Measurements from ENCODE around the gene PRM2. TPM values are rescaled to one million over a fixed set of nuclear protein-coding genes. Genes with fewer than 3 reads are reported as not detected.

The PRM2 gene
- total and polyA plus RNA-seq, 2 experiments from 2014 or later, result not detected

DNA sequence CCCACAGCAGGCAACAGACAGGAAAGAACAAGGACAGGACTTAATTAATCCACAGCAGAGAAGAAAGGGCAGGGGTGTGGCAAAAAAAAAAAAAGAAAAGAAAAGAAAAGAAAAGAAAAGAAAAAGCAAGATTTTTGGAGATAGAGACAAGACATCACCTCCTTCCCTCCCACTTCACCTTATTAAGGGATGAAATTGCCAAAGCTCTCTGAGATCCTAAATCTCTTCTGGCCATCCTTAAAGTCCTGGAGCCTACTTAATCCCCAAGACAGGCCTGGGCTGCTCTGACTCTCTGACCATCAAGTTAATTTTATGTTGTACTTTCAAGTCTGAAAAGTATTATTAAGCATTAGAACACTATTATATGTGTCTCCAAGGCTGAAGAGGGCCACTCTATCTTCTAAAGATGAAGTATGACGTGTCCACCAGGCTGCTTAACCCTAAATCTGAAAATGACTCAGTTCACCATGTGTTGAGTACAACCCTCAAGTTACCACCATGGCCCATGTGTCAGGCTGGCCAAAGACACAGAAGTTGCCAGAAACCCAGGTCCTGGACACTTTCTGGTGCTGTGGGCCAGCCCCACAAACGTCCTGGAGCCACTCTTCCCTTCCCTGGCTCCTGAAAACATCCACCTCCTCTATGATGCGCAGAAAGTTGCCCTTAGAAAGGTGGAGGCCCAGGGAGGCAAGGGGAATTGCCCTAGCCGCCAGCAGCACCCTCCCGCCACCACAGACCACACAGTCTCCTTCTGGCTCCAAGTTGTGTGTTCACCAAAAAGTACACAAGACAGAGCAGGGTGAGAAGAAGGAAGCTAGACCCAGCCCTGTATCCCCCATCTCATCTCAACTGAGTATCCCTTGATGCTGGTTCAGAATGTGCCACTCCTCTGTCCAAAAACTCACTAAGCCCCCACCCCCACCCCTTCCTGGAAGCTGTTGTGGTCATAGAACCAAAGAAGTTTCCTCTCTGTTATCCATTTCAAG lies 23.0 kb downstream of the PRM2 start:
- peaks cover 32% of the 10 kb centered on the region for H3K4me1 ChIP-seq (ENCODE audit: insufficient read depth)
- no peak for DNase-seq (ENCODE audit: low spot score)
- peak overlapping the region; percentile 89 for H3K4me3 ChIP-seq
- H3K36me3 Mint-ChIP-seq (ENCODE audit: low read depth), result peaks cover 27% of the 10 kb centered on the region
- peaks cover 26% of the 10 kb centered on the region for H3K27me3 Mint-ChIP-seq (ENCODE audit: insufficient read depth, low read depth, poor library complexity)
- H3K4me2 ChIP-seq, result peak overlapping the region; percentile 96
- no peak for TF ChIP-seq ZNF331 (CRISPR knock-in tag; IDR thresholded peaks at IDR 0.05; ENCODE audit: low read depth)
- TF ChIP-seq POLR2AphosphoS5 (IDR thresholded peaks at IDR 0.05; ENCODE audit: low read depth), result peak; percentile 31; the same call in 1 of the 2 replicates
- TF ChIP-seq, protein P1, sequence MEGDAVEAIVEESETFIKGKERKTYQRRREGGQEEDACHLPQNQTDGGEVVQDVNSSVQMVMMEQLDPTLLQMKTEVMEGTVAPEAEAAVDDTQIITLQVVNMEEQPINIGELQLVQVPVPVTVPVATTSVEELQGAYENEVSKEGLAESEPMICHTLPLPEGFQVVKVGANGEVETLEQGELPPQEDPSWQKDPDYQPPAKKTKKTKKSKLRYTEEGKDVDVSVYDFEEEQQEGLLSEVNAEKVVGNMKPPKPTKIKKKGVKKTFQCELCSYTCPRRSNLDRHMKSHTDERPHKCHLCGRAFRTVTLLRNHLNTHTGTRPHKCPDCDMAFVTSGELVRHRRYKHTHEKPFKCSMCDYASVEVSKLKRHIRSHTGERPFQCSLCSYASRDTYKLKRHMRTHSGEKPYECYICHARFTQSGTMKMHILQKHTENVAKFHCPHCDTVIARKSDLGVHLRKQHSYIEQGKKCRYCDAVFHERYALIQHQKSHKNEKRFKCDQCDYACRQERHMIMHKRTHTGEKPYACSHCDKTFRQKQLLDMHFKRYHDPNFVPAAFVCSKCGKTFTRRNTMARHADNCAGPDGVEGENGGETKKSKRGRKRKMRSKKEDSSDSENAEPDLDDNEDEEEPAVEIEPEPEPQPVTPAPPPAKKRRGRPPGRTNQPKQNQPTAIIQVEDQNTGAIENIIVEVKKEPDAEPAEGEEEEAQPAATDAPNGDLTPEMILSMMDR (conservative IDR thresholded peaks at IDR 0.05; ENCODE audit: low read depth in 2 of 2), result no peak
- TF ChIP-seq, protein P2, sequence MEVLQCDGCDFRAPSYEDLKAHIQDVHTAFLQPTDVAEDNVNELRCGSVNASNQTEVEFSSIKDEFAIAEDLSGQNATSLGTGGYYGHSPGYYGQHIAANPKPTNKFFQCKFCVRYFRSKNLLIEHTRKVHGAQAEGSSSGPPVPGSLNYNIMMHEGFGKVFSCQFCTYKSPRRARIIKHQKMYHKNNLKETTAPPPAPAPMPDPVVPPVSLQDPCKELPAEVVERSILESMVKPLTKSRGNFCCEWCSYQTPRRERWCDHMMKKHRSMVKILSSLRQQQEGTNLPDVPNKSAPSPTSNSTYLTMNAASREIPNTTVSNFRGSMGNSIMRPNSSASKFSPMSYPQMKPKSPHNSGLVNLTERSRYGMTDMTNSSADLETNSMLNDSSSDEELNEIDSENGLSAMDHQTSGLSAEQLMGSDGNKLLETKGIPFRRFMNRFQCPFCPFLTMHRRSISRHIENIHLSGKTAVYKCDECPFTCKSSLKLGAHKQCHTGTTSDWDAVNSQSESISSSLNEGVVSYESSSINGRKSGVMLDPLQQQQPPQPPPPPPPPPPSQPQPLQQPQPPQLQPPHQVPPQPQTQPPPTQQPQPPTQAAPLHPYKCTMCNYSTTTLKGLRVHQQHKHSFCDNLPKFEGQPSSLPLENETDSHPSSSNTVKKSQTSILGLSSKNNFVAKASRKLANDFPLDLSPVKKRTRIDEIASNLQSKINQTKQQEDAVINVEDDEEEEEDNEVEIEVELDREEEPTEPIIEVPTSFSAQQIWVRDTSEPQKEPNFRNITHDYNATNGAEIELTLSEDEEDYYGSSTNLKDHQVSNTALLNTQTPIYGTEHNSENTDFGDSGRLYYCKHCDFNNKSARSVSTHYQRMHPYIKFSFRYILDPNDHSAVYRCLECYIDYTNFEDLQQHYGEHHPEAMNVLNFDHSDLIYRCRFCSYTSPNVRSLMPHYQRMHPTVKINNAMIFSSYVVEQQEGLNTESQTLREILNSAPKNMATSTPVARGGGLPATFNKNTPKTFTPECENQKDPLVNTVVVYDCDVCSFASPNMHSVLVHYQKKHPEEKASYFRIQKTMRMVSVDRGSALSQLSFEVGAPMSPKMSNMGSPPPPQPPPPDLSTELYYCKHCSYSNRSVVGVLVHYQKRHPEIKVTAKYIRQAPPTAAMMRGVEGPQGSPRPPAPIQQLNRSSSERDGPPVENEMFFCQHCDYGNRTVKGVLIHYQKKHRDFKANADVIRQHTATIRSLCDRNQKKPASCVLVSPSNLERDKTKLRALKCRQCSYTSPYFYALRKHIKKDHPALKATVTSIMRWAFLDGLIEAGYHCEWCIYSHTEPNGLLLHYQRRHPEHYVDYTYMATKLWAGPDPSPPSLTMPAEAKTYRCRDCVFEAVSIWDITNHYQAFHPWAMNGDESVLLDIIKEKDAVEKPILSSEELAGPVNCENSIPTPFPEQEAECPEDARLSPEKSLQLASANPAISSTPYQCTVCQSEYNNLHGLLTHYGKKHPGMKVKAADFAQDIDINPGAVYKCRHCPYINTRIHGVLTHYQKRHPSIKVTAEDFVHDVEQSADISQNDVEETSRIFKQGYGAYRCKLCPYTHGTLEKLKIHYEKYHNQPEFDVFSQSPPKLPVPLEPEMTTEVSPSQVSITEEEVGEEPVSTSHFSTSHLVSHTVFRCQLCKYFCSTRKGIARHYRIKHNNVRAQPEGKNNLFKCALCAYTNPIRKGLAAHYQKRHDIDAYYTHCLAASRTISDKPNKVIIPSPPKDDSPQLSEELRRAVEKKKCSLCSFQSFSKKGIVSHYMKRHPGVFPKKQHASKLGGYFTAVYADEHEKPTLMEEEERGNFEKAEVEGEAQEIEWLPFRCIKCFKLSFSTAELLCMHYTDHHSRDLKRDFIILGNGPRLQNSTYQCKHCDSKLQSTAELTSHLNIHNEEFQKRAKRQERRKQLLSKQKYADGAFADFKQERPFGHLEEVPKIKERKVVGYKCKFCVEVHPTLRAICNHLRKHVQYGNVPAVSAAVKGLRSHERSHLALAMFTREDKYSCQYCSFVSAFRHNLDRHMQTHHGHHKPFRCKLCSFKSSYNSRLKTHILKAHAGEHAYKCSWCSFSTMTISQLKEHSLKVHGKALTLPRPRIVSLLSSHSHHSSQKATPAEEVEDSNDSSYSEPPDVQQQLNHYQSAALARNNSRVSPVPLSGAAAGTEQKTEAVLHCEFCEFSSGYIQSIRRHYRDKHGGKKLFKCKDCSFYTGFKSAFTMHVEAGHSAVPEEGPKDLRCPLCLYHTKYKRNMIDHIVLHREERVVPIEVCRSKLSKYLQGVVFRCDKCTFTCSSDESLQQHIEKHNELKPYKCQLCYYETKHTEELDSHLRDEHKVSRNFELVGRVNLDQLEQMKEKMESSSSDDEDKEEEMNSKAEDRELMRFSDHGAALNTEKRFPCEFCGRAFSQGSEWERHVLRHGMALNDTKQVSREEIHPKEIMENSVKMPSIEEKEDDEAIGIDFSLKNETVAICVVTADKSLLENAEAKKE (CRISPR knock-in tag; IDR thresholded peaks at IDR 0.05), result no peak
- no peak for TF ChIP-seq ZNF114 (CRISPR knock-in tag; IDR thresholded peaks at IDR 0.05)
- peak overlapping the region; percentile 80 for H3K4me3 Mint-ChIP-seq
- no peak overlapping the region; the same call in 1 of the 2 replicates for H3K27ac Mint-ChIP-seq
- H3K9me2 ChIP-seq (ENCODE audit: insufficient read depth), result no peaks in the 10 kb centered on the region
- no peaks in the 10 kb centered on the region for H3K9me3 Mint-ChIP-seq
- peaks cover 21% of the 10 kb centered on the region for H4K20me1 ChIP-seq (replicated peaks; ENCODE audit: insufficient read depth)
- peaks cover 55% of the 10 kb centered on the region for H3F3A ChIP-seq (replicated peaks; ENCODE audit: low read depth)
- H3K27ac ChIP-seq (ENCODE audit: low read depth), result peak overlapping the region; percentile 74
- H3K79me2 ChIP-seq (replicated peaks; ENCODE audit: insufficient read depth), result peaks cover 33% of the 10 kb centered on the region
- H3K4me1 Mint-ChIP-seq, result peaks cover 35% of the 10 kb centered on the region
- no peak overlapping the region for H2AFZ ChIP-seq
- H3K27me3 ChIP-seq (ENCODE audit: insufficient read depth), result no peaks in the 10 kb centered on the region
- ATAC-seq, result no peak
- H3K36me3 ChIP-seq (ENCODE audit: insufficient read depth), result peaks cover 21% of the 10 kb centered on the region
